HG02798 (cell line): Measurements from ENCODE around the gene AMN.

Source experiments
- ATAC-seq: cut with Tn5 transposase; IDR thresholded peaks from one replicate; pipeline ENCODE4 v1.9.1; 2021; ENCODE audit warnings: mild to moderate bottlenecking; ENCODE audit not compliant: unreplicated experiment, poor library complexity

AMN gene

GRCh38 chr14:102941419-102942011 is 19.1 kb downstream of the AMN start:
- no peak for ATAC-seq

DNA sequence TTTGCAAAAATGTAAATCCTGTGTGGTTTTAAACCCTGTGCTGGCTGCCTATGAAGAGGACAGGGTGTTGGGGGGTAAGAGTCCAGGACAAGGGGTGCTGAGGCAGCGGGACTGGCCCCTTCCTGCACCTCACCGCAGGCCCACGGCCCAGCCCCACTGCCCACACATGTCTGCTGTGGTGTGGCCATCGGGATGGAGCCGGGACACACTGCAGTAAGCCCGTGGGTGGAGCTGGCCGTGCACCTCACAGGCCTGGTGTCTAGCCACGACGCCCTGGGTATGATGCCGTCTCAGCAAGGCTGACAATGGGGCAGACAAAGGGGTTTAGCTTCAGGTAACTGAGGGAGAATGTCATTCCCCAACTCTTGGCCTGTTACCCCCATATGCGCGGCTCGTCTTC is 19.6 kb downstream of the AMN start:
- ATAC-seq, result no peak

DNA sequence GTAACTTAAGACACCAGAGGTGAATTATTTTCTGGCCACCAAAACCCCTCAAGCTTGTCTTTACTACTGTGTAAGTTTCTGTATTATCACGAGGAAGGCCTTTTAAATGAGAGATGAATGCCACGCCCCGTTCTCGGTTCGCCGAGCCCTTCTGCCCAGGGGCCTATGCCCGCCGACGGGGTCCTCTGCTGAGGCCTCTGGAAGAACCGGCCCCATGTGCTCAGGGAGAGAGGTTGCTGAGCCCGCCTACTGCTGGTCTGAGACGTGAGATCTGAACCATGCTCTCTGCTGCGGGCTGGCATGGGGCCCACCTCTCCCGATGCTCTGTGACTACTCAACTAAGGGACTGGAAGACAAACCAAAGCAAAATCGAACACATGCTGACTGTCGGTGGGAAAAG is 21.0 kb downstream of the AMN start:
- no peak for ATAC-seq

DNA sequence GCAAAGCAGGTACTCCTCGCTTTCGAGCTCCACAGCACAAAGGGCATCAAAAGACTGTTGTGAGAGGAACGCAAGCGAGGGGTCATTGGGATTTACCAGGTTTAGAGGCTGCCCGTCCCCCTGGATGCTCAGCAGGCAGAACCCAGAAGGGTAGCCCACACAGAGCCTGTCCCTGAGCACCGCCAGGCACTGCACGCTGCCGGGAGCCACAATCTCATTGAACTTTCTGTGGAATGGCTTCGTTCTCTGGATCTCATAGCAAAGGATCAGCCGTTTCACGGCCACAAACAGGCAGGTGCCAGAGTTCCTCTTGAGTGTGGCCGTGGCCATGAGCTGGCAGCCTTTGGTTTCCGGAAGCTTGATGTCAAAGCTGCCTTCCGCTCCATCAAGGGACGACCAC is 21.5 kb downstream of the AMN start:
- no peak for ATAC-seq

- ATAC-seq, result no peak
Measured at GRCh38 chr14:102944448-102945330, 22.2 kb downstream of the AMN start.

DNA sequence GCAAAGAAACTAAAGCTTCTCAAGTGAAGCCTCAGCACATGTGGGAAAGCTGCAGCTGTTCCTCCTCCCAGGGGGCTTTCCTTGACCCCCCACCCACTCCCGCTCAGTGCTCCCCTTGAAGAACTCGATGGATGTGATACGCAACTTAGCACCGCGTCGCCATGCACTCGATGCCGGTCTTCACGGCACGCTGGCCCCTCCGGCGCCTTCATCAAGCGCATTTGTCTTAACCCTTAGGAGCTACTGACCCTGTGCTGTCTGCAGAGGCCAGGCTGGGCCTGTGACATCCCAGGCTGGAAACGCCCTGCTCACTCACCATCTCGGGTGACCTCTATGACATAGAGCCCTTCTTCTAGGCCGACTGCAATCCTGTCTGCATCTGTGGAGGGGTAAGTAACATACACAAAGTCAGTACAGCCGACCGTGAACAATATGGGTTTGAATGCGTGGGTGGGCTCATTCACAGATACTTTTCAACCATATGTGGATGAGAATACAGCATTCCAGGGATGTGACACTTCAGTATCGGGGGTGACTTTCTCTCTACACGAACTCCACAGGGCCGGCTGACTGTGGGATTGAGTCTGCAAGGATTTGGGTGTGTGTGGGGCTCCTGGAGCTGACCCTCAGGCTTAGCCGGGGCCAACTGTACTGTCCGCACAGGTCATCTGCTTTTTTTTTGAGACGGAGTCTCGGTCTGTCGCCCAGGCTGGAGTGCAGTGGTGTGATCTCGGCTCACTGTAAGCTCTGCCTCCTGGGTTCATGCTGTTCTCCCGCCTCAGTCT is 23.1 kb downstream of the AMN start:
- no peak for ATAC-seq

DNA sequence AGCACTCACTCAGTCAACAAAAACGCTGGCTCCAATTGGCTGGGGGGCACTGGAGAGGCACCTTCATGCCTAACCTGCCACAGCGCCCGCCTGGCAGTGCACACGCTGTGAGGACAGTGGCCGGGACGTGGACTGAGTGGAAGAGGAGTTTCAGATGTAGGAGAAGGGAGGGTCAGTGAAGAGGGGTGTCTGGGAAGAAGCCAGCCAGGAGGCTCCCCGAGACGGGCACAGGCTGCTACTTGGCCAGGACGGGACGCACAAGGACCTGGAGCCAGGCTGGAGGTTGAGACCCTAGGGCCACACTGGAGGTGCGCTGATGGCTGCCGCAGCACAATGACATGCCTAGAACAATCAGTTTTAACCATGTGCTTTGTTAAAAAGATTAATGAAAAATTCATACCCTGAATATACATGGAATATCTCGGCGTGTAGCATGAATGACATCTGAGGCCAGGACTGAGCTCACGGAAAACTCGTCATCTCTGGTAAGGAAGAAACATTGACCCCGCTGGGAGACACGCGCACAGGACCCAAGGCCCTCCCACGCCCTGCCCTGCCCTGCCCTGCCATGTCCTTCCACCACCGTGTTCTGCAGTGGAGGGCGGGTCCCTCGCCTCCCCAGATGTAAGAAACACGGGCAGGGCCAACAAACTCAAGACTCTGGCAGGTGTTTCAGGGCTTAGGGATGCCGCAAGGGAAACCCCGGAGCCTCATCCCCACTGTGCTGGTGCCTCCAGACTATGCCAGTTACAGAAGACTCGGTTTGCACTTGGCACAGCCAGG is 25.0 kb downstream of the AMN start:
- no peak for ATAC-seq

DNA sequence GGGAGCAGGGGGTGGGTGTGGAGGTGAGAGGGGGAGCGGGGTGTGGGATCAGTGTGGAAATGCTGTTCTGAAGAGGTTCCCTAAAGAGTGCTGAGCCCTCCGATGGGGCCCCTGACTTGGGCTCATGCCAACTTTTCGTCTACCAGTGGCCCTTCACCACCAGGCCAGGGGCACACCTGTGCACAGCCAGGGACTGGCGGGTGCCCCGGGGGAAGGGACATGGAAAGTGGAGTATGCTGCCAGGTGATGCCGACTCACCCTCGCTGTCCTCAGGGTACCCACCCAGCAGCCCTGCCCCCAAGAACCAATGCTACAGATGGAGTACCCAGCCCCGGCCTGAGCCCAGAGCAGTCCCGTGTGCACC is 26.2 kb downstream of the AMN start:
- ATAC-seq, result no peak

DNA sequence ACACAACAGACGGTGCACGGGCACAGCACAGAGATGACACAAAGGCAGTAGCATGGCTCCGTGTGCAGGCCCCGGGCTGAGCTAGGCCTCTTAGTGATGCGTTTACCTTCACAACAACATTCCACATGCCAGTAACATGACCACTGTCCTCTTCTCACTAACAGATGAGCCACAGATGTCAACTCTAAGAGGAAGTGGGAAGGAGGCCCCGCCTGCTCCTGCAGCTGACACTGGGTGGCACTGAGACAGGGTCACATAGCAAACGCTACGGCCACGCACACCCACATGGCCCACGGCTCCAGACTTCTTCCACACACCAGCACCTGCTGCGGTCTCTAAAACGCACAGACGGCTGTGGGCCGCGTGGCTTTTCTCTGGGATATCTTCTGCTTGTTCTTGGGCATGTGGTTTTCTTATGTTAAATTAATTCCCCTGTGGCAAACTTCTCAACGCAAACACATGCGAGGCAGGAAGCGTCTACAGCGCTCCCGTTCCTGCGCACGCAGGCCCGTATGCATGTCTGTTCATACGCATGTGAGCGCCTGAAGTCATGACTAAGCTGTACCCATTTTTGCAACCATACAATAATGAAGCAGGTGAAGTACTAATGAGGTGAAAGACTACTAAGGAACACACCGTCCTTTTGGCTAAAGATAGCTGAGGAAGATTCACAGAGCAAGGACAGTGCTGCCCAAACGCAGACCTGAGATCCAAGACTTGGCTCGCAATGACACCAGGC is 26.8 kb downstream of the AMN start:
- ATAC-seq, result peak; percentile 61

DNA sequence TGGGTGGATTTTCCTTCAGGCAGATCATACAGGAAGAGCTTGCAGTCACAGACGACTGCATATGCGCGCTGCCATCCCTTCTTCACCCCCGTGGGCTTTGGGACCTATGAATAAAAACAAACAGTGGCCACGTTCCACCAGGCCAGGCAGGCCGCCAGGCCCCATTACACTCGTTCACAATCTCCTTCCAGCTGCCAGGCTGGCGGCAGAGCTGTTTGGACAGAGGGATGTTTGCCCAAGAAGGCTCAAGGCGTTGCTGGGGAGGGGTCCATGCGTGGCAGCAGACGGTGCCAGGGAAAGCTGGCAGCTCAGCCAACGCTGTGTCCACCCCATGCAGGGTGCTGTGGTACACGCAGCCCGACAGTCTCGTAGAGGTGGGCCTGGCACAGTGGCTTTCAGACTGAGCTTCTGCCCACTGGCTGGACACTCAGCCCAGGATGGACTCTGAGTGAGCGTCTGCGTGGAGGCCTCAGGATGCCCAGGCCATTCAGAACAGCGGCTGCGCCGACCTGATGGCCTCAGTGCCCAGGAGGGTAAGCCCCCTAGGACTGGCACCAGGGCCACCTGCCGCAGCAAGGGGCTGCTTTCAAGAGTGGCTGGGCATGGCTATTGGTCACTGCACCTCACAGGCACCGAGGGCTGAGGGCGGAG is 27.5 kb downstream of the AMN start:
- no peak for ATAC-seq

DNA sequence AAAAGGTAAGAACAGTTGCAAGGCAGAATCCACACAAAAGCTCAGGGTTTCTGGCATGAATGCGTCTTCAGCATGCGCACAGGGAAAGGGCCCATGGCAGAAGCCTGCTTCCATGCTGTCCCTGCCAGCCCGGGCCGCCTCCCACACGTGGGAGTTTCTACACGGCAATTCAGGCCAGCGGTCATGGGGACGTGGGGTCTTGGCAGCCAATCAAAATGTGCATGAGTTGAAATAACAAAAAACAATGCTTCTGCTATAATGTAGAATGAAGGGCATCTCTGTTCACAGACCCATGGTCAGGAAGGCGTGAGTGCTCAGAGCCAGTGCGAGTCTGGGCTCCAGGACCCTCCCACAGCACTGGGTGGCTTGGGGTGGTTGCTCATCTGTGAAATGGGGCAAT is 28.6 kb downstream of the AMN start:
- no peak for ATAC-seq

GRCh38 chr14:102951799-102952198 is 29.3 kb downstream of the AMN start:
- ATAC-seq, result no peak

DNA sequence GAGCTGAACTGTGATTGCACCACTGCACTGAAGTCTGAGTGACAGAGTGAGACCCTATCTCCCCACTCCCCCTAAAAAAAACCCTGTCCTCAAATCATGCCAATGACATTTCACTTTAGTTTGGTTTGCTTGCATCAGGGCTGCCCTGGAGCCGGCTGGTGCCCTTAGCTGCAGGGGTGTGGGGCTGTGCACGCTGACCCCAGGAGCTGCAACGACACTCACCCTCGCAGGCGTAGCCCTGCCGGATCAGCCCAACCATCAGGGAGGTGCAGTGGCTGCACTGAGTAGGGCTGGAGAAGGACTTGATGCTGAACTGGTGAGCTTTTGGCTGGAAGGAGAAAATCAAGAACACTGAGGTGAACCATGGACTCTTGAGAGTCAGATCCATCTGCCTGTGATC is 29.8 kb downstream of the AMN start:
- no peak for ATAC-seq

GRCh38 chr14:102953100-102953499 is 30.6 kb downstream of the AMN start:
- no peak for ATAC-seq

- ATAC-seq, result no peak
Measured at GRCh38 chr14:102954081-102954789, 31.8 kb downstream of the AMN start.

DNA sequence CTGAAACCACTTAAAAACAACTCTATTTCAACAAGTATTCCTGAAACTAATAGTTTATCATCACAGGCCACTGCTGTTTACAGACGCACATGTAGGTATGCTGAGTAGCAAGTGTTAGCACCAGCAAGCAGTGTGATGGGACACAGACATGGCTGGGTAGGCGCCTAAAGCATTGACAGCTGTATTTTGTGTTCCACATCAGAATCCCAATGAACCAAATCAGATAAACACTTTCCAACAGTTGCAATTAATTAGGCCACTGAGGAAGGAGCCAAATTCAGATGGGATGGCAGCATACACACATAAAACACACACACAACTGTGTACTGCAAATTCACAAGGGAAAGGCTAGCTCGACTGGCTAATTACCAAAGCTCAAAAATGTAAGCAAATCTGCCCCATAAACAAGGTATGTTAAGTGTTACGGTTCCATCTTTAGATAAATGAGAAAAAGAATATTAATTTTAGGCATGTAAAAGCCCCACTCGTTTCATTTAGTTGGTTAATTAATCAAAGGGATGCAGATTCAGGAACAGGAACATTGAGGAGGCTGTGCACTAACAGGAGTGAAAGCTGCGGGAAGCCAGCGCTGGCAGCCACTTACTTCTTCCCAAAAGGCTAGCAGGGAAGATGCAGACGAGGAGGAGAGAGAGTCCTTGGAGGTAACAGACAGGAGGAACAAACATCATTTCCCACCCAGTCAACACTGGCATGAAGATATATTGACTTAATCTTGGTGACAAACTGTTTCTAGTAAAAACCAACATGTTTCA is 33.4 kb downstream of the AMN start:
- ATAC-seq, result no peak

GRCh38 chr14:102957222-102957621 is 34.8 kb downstream of the AMN start:
- ATAC-seq, result no peak

- no peak for ATAC-seq
Measured at GRCh38 chr14:102958461-102958860, 36.0 kb downstream of the AMN start.
